OCI-LY3 (cell line): Measurements from ENCODE around the gene OPRL1.

ENCODE experiments used
- H2AFZ ChIP-seq: fragments of 200-600, 300-600 bp; shearing (Covaris generic); 2 replicates; pipeline ENCODE4 v1.6.0; 2014; ENCODE audit warnings: antibody characterized with exemption, low read depth, low read length
- H3K27ac ChIP-seq: fragments of 200-600, 300-600 bp; sonication (generic); 2 replicates; pipeline ENCODE4 v1.5.1; 2014; ENCODE audit warnings: mild to moderate bottlenecking, low read length, moderate library complexity, mixed read lengths
- H3K27me3 ChIP-seq: fragments of 200-600, 300-600 bp; sonication (generic); 2 replicates; pipeline ENCODE4 v1.6.1; 2014; ENCODE audit warnings: low read depth, low read length, mixed read lengths
- H3K36me3 ChIP-seq: fragments of 200-600, 300-600 bp; sonication (generic); replicated peaks from 2 replicates; pipeline ENCODE3; 2014; ENCODE audit warnings: low read depth, low read length, mixed read lengths
- H3K4me1 ChIP-seq: fragments of 300-600, 200-600 bp; sonication (generic); 2 replicates; pipeline ENCODE4 v1.6.1; 2014; ENCODE audit warnings: low read length, mixed read lengths
- H3K4me2 ChIP-seq: fragments of 200-600, 300-600 bp; sonication (generic); 2 replicates; pipeline ENCODE4 v1.6.1; 2014; ENCODE audit warnings: low read length, mixed read lengths
- H3K4me3 ChIP-seq: fragments of 300-600, 200-600 bp; sonication (generic); 2 replicates; pipeline ENCODE4 v1.5.1; 2014; ENCODE audit warnings: antibody characterized with exemption, mild to moderate bottlenecking, low read length, moderate library complexity
- H3K79me2 ChIP-seq: fragments of 300-600, 200-600 bp; shearing (Covaris generic); 2 replicates; pipeline ENCODE4 v1.6.1; 2014; ENCODE audit warnings: mild to moderate bottlenecking, low read length, mixed read lengths
- H3K9ac ChIP-seq: fragments of 300-600, 200-600 bp; shearing (Covaris generic); 2 replicates; pipeline ENCODE4 v1.6.0; 2014; ENCODE audit warnings: mild to moderate bottlenecking, low read length, moderate library complexity
- H3K9me3 ChIP-seq: fragments of 200-600, 300-600 bp; shearing (Covaris generic); 2 replicates; pipeline ENCODE4 v1.6.1; 2014; ENCODE audit warnings: low read length, mixed read lengths; ENCODE audit not compliant: insufficient read depth
- H4K20me1 ChIP-seq: fragments of 200-600, 300-600 bp; sonication (generic); 2 replicates; pipeline ENCODE4 v1.6.1; 2016; ENCODE audit warnings: low read length, mixed read lengths; ENCODE audit not compliant: insufficient read depth
- EZH2phosphoT487 ChIP-seq: fragments of 200-600 bp; shearing (Covaris generic); IDR thresholded peaks from 2 replicates; pipeline ENCODE4 v1.6.1; 2018; ENCODE audit warnings: antibody characterized with exemption, mixed run types, low read depth
- TF ChIP-seq, protein P1 (sequence below): fragments of 200-600, 300-600 bp; sonication (generic); IDR thresholded peaks from 2 replicates; pipeline ENCODE4 v1.5.1; 2014; ENCODE audit warnings: antibody characterized with exemption, low read length, low read depth

Gene OPRL1

GRCh38 chr20:64107736-64108457 lies 28.0 kb downstream of the OPRL1 start:
- H3K79me2 ChIP-seq, result no peaks in the 10 kb centered on the region
- peak overlapping the region; percentile 18; the same call in 1 of the 2 replicates for H2AFZ ChIP-seq
- no peaks in the 10 kb centered on the region for H3K36me3 ChIP-seq
- no peak overlapping the region; the same call in 1 of the 2 replicates for H3K9ac ChIP-seq
- H3K27me3 ChIP-seq, result 0 out of 2 replicates have a peak, but pooled peaks cover 3% of the 10 kb centered on the region
- no peak for TF ChIP-seq EZH2phosphoT487
- TF ChIP-seq, protein P1, sequence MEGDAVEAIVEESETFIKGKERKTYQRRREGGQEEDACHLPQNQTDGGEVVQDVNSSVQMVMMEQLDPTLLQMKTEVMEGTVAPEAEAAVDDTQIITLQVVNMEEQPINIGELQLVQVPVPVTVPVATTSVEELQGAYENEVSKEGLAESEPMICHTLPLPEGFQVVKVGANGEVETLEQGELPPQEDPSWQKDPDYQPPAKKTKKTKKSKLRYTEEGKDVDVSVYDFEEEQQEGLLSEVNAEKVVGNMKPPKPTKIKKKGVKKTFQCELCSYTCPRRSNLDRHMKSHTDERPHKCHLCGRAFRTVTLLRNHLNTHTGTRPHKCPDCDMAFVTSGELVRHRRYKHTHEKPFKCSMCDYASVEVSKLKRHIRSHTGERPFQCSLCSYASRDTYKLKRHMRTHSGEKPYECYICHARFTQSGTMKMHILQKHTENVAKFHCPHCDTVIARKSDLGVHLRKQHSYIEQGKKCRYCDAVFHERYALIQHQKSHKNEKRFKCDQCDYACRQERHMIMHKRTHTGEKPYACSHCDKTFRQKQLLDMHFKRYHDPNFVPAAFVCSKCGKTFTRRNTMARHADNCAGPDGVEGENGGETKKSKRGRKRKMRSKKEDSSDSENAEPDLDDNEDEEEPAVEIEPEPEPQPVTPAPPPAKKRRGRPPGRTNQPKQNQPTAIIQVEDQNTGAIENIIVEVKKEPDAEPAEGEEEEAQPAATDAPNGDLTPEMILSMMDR, result no peak
- no peaks in the 10 kb centered on the region for H4K20me1 ChIP-seq
- peaks cover 11% of the 10 kb centered on the region for H3K4me1 ChIP-seq
- H3K4me3 ChIP-seq, result peak overlapping the region; percentile 40
- H3K27ac ChIP-seq, result no peak overlapping the region
- H3K9me3 ChIP-seq, result no peaks in the 10 kb centered on the region
- H3K4me2 ChIP-seq, result peak overlapping the region; percentile 74

DNA sequence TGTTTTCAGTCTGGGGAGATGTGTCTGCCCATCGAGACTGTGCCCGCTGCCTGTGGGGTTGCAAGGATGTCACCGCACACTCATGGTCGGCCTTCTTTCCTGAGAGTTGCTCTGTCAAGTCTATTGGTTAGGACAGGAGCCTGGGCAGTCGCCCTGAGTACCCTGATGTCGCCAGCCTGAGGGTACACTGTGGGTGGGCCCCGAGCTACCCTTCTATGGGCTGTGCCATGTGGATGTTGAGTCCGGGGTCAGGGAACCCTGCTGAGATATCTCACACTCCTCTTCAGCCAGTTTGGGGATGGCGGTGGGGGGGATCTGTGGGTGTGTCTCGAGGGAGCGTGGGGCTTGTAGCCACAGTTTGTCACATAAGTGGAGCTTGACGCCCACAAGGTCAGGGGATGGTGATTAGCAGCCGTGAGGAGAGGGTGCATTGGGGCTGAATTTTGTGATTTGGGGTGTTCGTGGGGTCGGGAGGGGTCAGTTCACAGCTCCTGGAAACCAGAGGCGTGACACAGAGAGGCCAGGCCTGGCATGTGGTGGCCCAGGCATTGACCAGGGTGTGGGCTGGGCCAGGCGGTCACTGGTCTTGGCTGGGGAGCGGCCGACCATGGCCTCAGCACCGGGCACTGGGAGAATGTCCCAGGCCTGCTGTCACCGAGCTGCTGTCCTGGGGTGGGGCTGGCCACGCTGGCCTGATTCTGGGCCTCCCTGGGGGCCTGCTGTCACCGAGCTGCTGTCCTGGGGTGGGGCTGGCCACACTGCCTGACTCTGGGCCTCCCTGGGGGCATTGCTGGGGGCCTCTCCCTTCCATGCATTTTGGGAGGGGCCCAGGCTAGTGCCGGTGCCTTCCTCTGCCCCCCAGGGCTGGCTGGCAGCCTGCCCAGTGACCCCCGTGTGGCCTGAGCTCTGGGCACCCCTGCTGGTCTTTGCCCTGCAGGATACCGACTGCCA lies 29.1 kb downstream of the OPRL1 start:
- Histone ChIP-seq H3K9me3 (no peaks in the 10 kb centered on the region), H3K9ac (no peak overlapping the region), H3K27ac (no peak overlapping the region), H4K20me1 (no peaks in the 10 kb centered on the region), H3K36me3 (no peaks in the 10 kb centered on the region), H3K4me1 (peaks cover 11% of the 10 kb centered on the region), H3K4me2 (no peak overlapping the region), H2AFZ (no peak overlapping the region), H3K27me3 (no peaks in the 10 kb centered on the region), H3K79me2 (no peaks in the 10 kb centered on the region), H3K4me3 (no peak overlapping the region)
- no peak for TF ChIP-seq EZH2phosphoT487
- TF ChIP-seq, protein P1, result no peak

DNA sequence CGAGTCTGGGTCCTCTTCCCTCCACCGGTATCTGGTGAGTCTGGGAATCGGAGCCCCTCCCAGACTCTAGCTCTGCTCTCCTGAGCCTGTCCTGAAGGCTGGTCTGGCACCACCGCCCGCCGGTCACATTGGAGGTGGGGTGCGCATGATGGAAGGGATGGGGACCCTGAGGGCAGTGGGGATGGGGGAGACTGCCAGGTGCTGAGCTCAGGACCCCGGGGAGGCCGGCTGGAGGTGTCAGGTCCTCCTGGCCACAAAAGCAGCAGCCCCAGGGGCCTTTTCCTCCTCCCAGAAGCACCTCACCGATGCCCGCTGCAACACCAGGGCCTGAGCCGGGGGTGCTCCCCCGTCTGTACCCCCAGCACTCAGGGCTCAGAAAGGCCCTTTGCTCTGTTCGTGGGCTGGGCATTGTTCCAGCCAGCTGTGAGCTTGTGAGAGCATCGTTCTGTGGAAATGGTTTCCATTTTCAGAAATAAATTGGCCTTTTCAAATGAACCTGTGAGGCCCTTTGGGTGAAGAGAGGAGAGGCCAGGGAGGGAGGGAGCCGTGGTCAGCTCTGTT lies 30.0 kb downstream of the OPRL1 start:
- no peak for TF ChIP-seq EZH2phosphoT487
- TF ChIP-seq, protein P1, result no peak
- H3K4me2 ChIP-seq, result no peak overlapping the region
- H3K4me1 ChIP-seq, result peaks cover 11% of the 10 kb centered on the region
- no peaks in the 10 kb centered on the region for H3K27me3 ChIP-seq
- no peak overlapping the region for H3K9ac ChIP-seq
- H3K79me2 ChIP-seq, result no peaks in the 10 kb centered on the region
- no peak overlapping the region for H3K27ac ChIP-seq
- H2AFZ ChIP-seq, result no peak overlapping the region
- no peaks in the 10 kb centered on the region for H3K9me3 ChIP-seq
- no peak overlapping the region for H3K4me3 ChIP-seq
- no peaks in the 10 kb centered on the region for H3K36me3 ChIP-seq
- no peaks in the 10 kb centered on the region for H4K20me1 ChIP-seq
